Thymus (tissue), 11 donors: ENCODE measurements around the gene MGST3. TPM values are rescaled to one million over a fixed set of nuclear protein-coding genes. Genes with fewer than 3 reads are reported as not detected.
A peak's percentile ranks its signal among the peaks of the same experiment; 100 is the strongest.
"Not testable (repeated sequence)": the region's sequence is repeated elsewhere in the genome, so short reads cannot be mapped to it uniquely, and the experiment has no call there.

Experiments used
- DNase-seq, 9 donors: peaks; one replicate each; pipeline ENCODE4 v3.0.0-alpha.2; 2013; ENCODE audit warnings: low spot score in 9 of 9, low read depth in 6 of 9, missing footprints in 1 of 9
- H3K27ac ChIP-seq, 2 donors: one replicate each; pipeline ENCODE4 v1.5.1; 2013; ENCODE audit warnings: control low read depth in 1 of 2, low read depth in 1 of 2, low read length in 1 of 2, mild to moderate bottlenecking in 1 of 2, moderate library complexity in 1 of 2
- H3K27me3 ChIP-seq, 2 donors: one replicate each; pipeline ENCODE4 v1.5.1; 2013; ENCODE audit warnings: low read length in 1 of 2; ENCODE audit not compliant: control insufficient read depth in 2 of 2, insufficient read depth in 1 of 2
- H3K36me3 ChIP-seq, 2 donors: one replicate each; pipeline ENCODE4 v1.5.1; 2013; ENCODE audit warnings: low read length in 1 of 2, mild to moderate bottlenecking in 1 of 2, moderate library complexity in 1 of 2; ENCODE audit not compliant: control insufficient read depth in 2 of 2, insufficient read depth in 2 of 2
- H3K4me1 ChIP-seq, 2 donors: one replicate each; pipeline ENCODE4 v1.5.1; 2013; ENCODE audit warnings: low read length in 2 of 2; ENCODE audit not compliant: control insufficient read depth in 2 of 2, insufficient read depth in 2 of 2
- H3K4me3 ChIP-seq, 2 donors: one replicate each; pipeline ENCODE4 v1.5.1; 2013; ENCODE audit warnings: low read length in 2 of 2, control low read depth in 1 of 2, mild to moderate bottlenecking in 1 of 2
- H3K9me3 ChIP-seq, 2 donors: one replicate each; pipeline ENCODE4 v1.5.1; 2013; ENCODE audit warnings: low read length in 1 of 2, mild to moderate bottlenecking in 1 of 2; ENCODE audit not compliant: control insufficient read depth in 2 of 2, insufficient read depth in 1 of 2
- WGBS: extraction: QIAGEN DNeasy Blood & Tissue Kit; methylation state at CpG from one replicate; pipeline ENCODE4 v1.1.7; 2013; 5-methylcytosine and 5-hydroxymethylcytosine counted together
- polyA plus RNA-seq: library from polyadenylated mRNA; stranded (reverse); fragments of 200-250 nt; gene quantifications from one replicate; pipeline ENCODE4 v1.2.3, GENCODE V29; 2013
- total RNA-seq: library from RNA; stranded (reverse); fragments of 120-200 nt; gene quantifications from one replicate; pipeline ENCODE4 v1.2.4, GENCODE V29; 2013
- donor health status: healthy.

The MGST3 gene
- total and polyA plus RNA-seq, 2 donors = 52.7 to 107 TPM

GRCh38 chr1:165696625-165697100 is 65.6 kb downstream of the MGST3 start:
- Histone ChIP-seq H3K4me3 (peak overlapping the region; percentile 12 to 66), H3K4me1 (peaks cover 6 to 13% of the 10 kb centered on the region in 2 donors), H3K27ac (peak overlapping the region; percentile 25 to 37), H3K36me3 (no peaks in the 10 kb centered on the region), H3K9me3 (no peaks in the 10 kb centered on the region), H3K27me3 (no peaks in the 10 kb centered on the region)
- 22% methylated on average over 2 of the region's 2 CpGs for WGBS
- DNase-seq = peak in 1 of 9 donors; percentile 33

- Histone ChIP-seq H3K27ac (peak overlapping the region; percentile 97 to 100), H3K9me3 (no peaks in the 10 kb centered on the region), H3K27me3 (no peaks in the 10 kb centered on the region), H3K4me3 (peak overlapping the region; percentile 66 to 91), H3K36me3 (no peaks in the 10 kb centered on the region), H3K4me1 (peaks cover 6 to 13% of the 10 kb centered on the region in 2 donors)
- DNase-seq = peak in 1 of 9 donors; percentile 6
- 61% methylated on average over 8 of the region's 8 CpGs for WGBS
Observed at GRCh38 chr1:165697491-165697880, 66.5 kb downstream of the MGST3 start.

DNA sequence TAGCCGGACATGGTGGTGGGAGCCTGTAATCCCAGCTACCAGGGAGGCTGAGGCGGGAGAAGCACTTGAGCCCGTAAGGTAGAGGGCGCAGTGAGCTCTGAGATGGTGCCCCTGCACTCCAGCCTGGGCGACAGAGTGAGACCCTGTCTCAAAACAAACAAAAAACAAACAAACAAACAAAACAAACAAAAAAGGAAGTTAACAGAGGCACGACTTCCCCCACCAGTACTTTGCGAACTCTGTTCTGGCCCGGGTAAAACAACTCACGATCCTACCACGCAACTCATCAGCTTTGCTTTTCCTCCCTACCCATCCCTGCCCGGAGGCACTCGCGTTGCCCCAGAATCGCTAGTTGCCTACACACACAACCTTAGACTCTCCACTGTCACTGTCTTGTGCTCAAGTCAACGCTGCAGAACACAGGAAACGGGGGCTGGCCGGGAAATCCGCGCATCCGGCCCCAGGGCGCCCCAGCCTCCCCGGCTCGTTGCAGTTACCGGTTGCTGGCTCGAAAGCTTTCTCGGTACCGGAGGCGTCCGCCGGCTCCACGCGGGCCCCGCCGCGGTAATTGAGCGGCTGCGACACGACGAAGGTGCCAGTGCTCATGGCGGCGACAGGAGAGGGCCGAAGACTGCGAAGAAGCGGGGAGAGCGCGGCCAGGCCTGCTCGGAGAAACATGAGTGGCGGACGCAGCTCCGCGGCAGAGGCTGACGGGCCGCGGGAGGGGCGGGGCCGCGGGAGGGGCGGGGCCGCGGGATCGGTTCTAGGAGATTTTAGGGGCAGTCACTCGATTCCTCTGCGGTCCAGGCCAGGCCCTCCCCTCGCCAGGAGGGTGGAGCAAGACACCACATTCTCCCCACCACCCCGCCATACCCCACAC is 67.1 kb downstream of the MGST3 start, which contains the start of gene ALDH9A1:
Gene ALDH9A1, minus strand, starts transcription at position 682 of the 880 bp plus-strand sequence. Its CDS starts 4 bp downstream, at position 678.
- H3K27me3 ChIP-seq = no peaks in the 10 kb centered on the region
- 1% methylated on average over 65 of the region's 65 CpGs for WGBS
- H3K27ac ChIP-seq = peak within 1 kb of the TSS; percentile 97 to 100
- H3K36me3 ChIP-seq = no peaks in the 10 kb centered on the region
- peak within 1 kb of the TSS; percentile 66 to 91 for H3K4me3 ChIP-seq
- peaks cover 6 to 13% of the 10 kb centered on the region in 2 donors for H3K4me1 ChIP-seq
- no peaks in the 10 kb centered on the region for H3K9me3 ChIP-seq
- DNase-seq = peak; percentile 63 to 94 (median 81)

DNA sequence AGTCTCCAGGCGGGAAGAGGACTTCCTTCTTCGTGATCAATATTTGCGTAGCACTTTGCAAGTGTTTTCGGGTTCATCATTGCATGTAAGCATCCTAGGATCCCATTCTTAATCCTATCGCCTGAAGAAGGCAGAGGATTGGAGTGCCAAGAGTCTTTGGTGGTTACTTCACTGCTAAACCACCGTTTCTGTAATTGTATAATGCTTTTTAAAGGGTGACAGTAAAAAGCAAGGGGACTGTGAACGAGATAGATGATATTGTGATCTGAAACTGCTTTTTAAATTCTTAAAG is 67.7 kb downstream of the MGST3 start:
- peaks cover 6 to 13% of the 10 kb centered on the region in 2 donors for H3K4me1 ChIP-seq
- H3K27me3 ChIP-seq = no peaks in the 10 kb centered on the region
- WGBS = under 1% methylated on average over 7 of the region's 7 CpGs
- H3K27ac ChIP-seq = peak overlapping the region; percentile 97 to 100
- H3K36me3 ChIP-seq = no peaks in the 10 kb centered on the region
- peak in 2 of 9 donors; percentile 15 to 35 for DNase-seq
- peak overlapping the region; percentile 66 to 91 for H3K4me3 ChIP-seq
- H3K9me3 ChIP-seq = no peaks in the 10 kb centered on the region

- Histone ChIP-seq H3K4me1 (peaks cover 6 to 13% of the 10 kb centered on the region in 2 donors), H3K27me3 (no peaks in the 10 kb centered on the region), H3K27ac (no peak overlapping the region), H3K9me3 (no peaks in the 10 kb centered on the region), H3K4me3 (no peak overlapping the region), H3K36me3 (no peaks in the 10 kb centered on the region)
- DNase-seq = peak in 1 of 9 donors; percentile 12
- WGBS = 77% methylated on average over 3 of the region's 3 CpGs
Observed at GRCh38 chr1:165699577-165699976, 68.5 kb downstream of the MGST3 start.

DNA sequence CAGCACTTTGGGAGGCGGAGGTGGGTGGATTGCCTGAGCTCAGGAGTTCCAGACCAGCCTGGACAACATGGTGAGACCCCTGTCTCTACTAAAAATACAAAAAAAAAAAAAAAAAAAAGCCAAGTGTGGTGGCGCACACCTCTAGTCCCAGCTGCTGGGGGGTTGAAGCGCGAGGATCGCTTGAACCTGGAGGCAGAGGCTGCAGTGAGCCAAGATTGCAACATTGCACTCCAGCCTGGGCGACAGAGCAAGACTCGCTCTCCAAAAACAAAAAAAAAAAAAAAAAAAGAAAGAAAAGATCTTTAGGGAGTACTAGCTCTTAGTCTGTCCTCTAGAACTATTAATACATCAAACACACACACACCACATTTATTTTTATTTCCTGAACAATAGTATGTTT is 70.9 kb downstream of the MGST3 start:
- not testable (repeated sequence) for H3K27ac ChIP-seq, H3K9me3 ChIP-seq, H3K27me3 ChIP-seq, H3K36me3 ChIP-seq, DNase-seq, H3K4me1 ChIP-seq, H3K4me3 ChIP-seq
- 89% methylated on average over 7 of the region's 7 CpGs for WGBS

GRCh38 chr1:165703648-165704047 is 72.6 kb downstream of the MGST3 start:
- Histone ChIP-seq H3K27me3 (no peaks in the 10 kb centered on the region), H3K4me3 (no peak overlapping the region), H3K4me1 (peaks cover 2 to 3% of the 10 kb centered on the region in 2 donors), H3K9me3 (no peaks in the 10 kb centered on the region), H3K27ac (no peak overlapping the region), H3K36me3 (no peaks in the 10 kb centered on the region)
- DNase-seq = no peak
- WGBS = 85% methylated on average over 2 of the region's 2 CpGs

Other genes starting within 250 kb of the MGST3 start
- gene RXRG, start 186.1 kb upstream of the MGST3 start, total RNA-seq = 0.47 TPM
- 0.23 TPM for gene RXRG, start 186.1 kb upstream of the MGST3 start, polyA plus RNA-seq
- gene LRRC52, start 87.2 kb upstream of the MGST3 start, total RNA-seq = not detected
- 0.05 TPM for gene LRRC52, start 87.2 kb upstream of the MGST3 start, polyA plus RNA-seq
- 41.0 TPM for gene ALDH9A1, start 67.3 kb downstream of the MGST3 start, total RNA-seq
- gene ALDH9A1, start 67.3 kb downstream of the MGST3 start, polyA plus RNA-seq = 44.9 TPM
- gene TMCO1, start 137.6 kb downstream of the MGST3 start, total RNA-seq = 116 TPM
- 86.2 TPM for gene TMCO1, start 137.6 kb downstream of the MGST3 start, polyA plus RNA-seq
- 32.6 TPM for gene UCK2, start 196.4 kb downstream of the MGST3 start, total RNA-seq
- 13.2 TPM for gene UCK2, start 196.4 kb downstream of the MGST3 start, polyA plus RNA-seq